Activated CD8-positive, alpha-beta memory T cell treated with anti-CD3 and anti-CD28 coated beads for 36 hours (primary cell): ENCODE data around the gene PHTF2. TPM values are rescaled to one million over a fixed set of nuclear protein-coding genes. Genes with fewer than 3 reads are reported as not detected.
"Not testable (repeated sequence)": the region's sequence is repeated elsewhere in the genome, so short reads cannot be mapped to it uniquely, and the experiment has no call there.

Source experiments
- CTCF ChIA-PET: fragments of 350-600 bp; sonication (Branson Sonifier 250); formaldehyde crosslinking; loops from one replicate; lab custom pipeline; 2021; ENCODE audit warnings: antibody characterized with exemption; lab: Charles Lee
- POLR2A ChIA-PET: fragments of 350-600 bp; sonication (Branson Sonifier 250); formaldehyde crosslinking; loops from one replicate; lab custom pipeline; 2021; ENCODE audit warnings: antibody characterized with exemption; lab: Charles Lee
- total RNA-seq, 2 experiments: library from RNA; stranded (reverse); gene quantifications; one replicate each; pipeline ENCODE4 v1.2.3, GENCODE V29; 2021

The PHTF2 gene
- total RNA-seq, 2 experiments from 2014 or later, result 39.4 to 46.0 TPM

DNA sequence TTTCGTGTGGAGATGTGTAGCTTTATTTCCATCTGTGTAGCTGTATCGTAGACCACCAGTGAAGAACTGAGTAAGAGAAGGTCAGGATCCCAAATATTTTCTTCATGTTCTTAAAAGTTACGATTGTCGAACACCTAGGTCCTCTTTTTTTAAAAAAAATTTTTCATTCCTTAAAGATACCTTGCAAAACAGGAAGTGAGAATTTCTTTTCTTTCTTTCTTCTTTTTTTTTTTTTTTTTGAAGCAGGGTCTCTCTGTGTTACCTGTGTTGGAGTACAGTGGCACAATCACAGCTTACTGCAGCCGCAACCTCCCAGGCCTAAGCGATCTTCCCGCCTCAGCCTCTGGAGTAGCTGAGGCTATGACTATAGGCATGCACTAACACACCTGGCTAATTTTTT is 60.8 kb downstream of the PHTF2 start:
- POLR2A ChIA-PET, result no interaction called here
- CTCF ChIA-PET, result no interaction called here

DNA sequence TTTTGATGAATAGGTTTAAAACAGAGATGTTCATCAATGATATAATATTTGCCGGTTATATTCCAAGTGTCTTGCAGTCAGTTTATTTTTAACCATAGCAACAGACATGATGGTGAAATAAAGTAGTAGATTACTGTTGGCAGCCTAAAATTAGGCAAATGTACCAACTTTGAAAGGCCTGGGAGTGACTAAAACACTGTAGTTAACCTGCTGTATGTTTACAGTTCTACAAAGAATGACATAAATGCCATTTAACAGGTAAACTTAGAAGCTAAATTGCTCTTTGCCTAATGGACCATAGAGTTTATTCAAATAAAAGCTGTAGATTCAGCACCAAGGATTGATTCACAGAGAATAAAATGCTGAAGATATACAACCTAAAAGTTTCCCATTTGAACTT is 64.1 kb downstream of the PHTF2 start:
- POLR2A ChIA-PET, result no interaction called here
- CTCF ChIA-PET, result no interaction called here

DNA sequence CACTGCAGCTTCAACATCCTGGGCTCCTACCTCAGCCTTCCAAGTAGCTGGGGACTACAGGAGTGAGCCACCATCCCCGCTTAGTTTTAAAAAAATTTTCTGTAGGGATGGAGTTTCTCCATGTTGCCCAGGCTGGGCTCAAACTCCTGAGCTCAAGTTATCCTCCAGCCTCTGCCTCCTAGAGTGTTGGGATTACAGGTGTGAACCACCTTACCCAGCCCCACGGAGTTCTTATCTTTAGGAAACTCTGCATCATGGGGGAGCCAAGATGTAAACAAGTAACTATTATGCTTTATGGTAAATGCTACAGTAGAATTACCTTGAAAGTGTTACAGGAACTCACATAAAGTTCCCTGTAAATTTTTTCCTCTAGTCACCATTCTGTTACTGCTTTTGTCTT is 65.3 kb downstream of the PHTF2 start:
- ChIA-PET CTCF (no interaction called here), POLR2A (no interaction called here)

DNA sequence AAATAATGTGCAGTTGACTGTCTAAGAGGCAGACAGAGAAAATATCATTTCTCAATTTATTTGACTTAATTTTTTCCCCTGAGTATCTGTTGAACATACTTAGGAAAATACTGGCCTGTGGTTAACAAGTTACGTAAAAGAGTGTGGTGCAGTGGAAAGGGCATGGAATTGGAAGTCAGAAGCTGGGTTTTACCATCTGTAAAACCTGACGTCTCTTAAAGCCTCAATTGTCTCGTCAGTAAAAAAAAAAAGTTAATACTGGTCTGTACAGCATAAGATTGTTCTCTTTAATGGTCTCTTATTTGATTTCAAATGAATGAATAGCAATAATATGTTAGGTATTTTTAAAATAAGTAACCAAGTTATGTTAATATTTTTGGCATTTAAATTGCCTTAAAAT is 67.8 kb downstream of the PHTF2 start:
- ChIA-PET POLR2A (no interaction called here), CTCF (interaction anchor here (0.5 kb wide), 1 partner anchor 220 kb away, joined by 3 read pairs; no protein-coding TSS in a partner anchor)

DNA sequence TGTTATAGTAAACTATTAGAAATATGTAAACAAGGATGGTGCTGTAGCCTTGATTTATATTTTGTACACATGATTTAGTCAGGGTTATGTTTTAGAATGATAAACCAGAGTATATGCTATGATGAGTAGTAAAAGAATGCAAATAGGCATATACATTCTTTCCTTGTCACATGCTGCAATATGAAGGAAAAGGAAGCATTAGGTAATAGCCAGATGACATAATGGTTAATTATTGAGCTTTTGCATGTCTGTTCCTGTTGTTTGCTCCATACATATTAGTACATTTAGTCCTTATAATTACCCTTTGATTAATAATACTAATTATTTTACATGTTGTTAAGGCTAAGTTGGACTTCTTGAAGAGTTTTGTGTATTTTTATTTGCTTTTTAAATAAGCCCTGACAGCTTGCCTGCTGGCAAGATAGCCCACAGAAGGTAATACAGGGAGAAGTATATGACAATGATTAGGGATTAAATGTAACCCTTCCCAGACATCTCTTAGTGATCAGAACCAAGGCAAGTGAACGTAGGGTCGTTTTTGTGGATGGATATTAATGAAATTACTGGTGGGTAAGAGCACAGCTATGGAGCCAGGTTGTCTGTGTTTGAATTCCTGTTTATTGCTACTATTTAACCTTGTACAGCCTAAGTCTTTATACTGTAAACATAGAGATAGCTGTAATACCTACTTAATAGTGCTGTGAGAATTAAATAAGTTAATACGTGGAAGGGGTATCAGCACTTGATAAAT is 68.4 kb downstream of the PHTF2 start:
- POLR2A ChIA-PET, result interaction anchor here (0.6 kb wide), 1 partner anchor 82 kb away, joined by 3 read pairs; no protein-coding TSS in a partner anchor
- CTCF ChIA-PET, result interaction anchor here (0.5 kb wide), 2 partner anchors 106 to 221 kb away, joined by 3 read pairs; no protein-coding TSS in a partner anchor

DNA sequence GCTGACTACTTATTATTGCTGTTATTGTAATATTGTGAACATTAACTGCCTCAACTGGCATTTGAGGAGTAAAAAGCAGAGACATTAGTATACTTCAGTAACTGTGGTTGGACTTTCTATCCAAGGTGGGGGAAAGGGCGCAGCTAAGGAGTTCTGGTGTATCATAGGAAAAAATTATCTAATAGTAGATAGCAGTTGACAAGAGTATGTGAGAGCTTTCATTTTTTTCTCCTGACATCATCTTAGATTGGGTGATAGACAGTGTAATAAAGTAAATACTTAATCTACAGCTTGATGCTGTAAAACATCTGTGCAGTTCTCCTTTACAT is 68.9 kb downstream of the PHTF2 start:
- ChIA-PET CTCF (no interaction called here), POLR2A (interaction anchor here (0.6 kb wide), 1 partner anchor 81 kb away, joined by 3 read pairs; no protein-coding TSS in a partner anchor)

DNA sequence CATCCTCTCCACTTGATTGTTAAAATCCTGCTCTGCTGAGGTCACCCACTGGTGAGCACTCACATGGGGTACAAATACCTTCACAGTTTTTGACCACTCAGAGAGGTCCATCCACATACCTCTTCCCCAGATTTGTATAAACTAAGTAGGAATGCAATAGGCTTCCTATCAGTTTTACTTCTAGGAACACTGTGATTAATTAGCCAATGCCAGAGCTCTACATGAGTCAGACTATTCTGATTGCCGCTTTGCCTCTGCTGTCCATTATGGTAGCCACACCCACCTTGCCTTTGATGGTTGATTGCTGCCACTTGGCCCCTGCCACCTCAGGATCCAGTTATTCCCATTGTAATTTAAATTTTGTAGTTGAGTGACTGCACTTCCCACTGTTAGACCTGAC is 73.7 kb downstream of the PHTF2 start:
- POLR2A ChIA-PET, CTCF ChIA-PET: not testable (repeated sequence)

DNA sequence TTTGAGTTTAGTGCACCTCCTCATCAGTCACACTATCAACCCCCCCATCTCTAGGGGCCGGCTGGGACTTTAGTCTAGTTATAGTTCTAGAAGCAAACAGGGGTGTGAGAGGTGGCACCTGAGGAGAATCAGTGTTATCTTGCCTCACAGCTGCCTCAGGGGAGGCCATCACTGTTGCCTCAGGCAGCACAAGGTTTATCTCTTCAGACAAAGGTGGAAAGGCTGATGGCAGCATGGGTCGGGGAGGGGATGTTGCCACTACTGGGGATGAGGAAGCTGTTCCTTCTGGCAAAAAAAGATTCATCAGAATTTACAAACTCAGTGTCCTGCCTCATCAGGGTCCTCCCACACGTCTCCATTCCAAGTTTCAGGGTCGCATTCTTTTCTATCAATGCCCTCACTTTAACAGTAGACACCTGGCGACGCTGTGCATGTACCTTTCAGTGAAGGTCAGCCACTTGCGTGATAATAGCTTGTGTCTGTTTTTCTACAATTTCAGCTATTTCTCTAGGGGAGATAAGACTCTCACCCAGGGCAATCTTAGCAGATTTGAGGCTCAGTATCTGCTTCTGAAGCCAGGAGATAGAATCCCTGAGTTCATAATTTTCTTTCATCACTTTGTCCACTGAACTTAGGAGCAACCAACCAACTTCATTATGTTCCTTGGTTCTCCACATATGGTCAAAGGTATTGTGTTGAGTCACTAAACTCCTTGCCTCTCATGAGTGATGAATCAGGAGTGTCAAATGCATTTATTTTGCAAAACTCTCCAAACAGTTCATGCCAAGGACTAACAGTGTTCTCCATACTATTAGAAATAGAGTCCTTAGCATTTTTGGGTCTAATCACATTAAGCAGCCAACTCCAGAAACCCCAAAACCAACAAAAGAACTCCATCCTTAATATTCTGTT is 75.1 kb downstream of the PHTF2 start:
- CTCF ChIA-PET, result not testable (repeated sequence)

DNA sequence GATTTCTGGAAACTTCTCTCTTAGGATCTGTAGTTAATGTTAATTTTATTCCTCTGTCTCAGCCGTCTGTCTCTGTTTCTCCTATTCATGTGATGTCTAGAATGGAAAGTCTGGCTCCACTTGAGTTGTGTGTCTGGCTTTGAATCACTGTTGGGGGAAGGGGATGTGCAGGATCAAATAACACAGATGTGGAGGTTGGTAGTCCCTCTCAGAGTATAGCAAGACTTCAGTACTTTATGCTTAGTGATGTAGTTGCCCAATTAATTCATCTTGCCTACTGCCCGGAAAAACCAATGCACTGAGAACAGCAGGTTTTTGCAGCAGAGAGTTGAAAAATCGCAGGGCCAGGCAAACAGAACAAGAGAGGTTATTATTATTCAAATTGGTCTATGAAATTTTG is 79.2 kb downstream of the PHTF2 start:
- CTCF ChIA-PET, result no interaction called here
- POLR2A ChIA-PET, result no interaction called here

More for the DNA sequence above, 75.1 kb downstream of the PHTF2 start:
- POLR2A ChIA-PET, result not testable (repeated sequence)

DNA sequence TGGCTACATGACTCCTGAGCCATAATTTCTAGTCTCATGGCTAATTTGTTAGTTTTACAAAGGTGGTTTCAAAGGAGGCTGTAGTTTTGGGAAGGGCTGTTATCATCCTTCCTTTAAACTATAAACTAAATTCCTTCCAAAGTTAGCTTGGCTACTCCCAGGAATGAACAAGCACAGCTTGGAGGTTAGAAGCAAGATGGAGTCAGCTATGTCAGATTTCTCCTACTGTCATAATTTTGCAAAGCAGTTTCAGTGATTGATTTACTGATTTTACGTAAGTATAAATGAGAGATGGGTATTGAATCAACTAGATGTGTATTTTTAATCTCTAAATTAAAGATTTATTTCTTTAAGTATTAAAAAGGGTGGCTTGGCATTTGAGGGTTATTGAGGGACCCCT is 79.9 kb downstream of the PHTF2 start:
- POLR2A ChIA-PET, result no interaction called here
- CTCF ChIA-PET, result interaction anchor here (0.6 kb wide), 1 partner anchor 56 kb away, joined by 3 read pairs; no protein-coding TSS in a partner anchor

DNA sequence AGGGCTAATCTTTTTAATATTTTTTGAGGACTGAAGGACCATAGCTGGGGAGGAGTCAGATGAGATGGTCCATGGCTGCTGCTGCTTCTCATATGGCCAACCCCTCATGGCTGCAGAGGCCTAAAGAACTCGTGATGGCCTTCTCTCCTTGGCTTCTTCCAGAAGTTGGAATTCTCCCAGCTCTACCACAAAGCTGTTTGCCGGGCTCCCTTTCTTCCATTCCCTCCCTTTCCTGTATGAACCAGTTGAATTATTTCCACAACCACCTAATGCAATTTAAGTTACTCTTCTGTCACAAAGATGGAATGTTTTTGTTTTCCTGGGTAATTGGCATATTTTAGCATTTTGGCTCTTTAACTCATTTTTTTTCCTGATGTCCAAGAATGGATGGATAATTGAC is 80.7 kb downstream of the PHTF2 start:
- ChIA-PET POLR2A (no interaction called here), CTCF (interaction anchor here (0.6 kb wide), 1 partner anchor 55 kb away, joined by 3 read pairs; no protein-coding TSS in a partner anchor)

DNA sequence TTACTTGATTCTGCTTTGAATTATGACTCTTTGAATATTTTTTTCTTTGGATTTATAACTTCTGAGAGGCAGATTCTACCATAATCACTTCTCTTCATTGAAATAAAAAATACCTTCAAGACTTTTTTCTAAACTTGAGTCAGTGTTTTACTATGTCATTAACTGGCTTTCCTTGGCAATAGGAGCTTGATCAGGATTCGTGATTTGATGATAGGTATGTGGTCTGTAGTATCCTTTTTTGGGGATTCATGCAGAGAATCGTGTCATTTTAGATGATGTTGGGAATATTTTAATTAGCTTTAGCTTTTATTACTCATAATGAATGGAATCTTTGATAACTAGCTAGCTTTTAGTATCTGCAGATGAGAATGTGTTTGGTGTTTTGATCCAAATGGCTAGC is 83.3 kb downstream of the PHTF2 start:
- ChIA-PET POLR2A (no interaction called here), CTCF (no interaction called here)

DNA sequence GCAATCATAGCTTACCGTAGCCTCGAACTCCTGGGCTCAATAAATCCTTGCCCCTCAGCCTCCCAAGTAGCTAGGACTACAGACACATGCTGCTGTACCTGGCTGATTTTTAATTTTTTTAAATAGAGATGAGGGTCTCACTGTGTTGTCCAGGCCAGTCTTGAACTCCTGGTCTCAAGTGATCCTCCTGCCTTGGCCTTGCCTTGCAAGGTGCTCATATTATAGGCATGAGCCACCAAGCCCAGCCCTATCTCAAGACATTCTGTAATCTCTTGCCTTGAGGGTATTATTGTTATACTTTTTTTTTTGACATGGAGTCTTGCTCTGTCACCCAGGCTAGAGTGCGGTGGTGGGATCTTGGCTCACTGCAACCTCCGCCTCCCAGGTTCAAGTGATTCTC is 86.6 kb downstream of the PHTF2 start:
- CTCF ChIA-PET, result no interaction called here
- POLR2A ChIA-PET, result no interaction called here

DNA sequence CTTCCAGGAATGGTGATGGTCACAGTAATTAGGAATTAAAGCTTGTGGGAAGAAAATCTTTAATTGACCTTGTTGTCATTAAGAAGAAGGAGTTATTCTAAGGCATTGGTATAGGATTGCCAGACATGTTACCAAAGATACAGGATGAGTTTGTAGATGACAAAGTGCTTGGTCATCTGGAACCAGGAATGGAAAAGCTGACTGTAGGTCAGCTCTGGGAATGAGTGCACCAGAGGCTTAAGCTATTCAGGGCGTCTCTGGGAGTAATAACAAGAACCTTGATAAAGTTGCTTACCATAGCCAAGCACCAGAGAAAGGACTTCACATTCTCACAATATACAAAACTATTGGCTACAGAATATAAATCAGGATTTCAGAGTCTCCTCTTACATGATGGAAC is 89.0 kb downstream of the PHTF2 start:
- ChIA-PET POLR2A (no interaction called here), CTCF (no interaction called here)

DNA sequence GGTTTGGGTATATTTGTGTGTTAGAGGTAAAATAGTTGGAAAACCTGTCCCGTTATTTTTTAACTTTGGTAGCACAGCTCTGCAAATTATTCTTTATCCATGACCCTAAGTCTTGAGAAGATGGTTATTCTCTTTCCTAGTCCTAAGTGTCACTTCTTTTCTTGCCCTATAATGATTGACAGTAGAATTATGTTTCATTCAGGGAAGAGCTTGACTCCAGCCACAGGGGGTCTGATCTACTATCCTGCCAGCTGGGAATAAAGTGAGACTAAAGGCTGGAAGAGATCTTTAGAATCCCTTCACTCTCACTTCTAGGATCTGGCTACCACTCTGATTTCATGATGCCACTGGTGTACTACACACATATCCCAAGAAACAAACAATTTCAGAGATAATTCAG is 90.4 kb downstream of the PHTF2 start:
- CTCF ChIA-PET, result no interaction called here
- POLR2A ChIA-PET, result no interaction called here

DNA sequence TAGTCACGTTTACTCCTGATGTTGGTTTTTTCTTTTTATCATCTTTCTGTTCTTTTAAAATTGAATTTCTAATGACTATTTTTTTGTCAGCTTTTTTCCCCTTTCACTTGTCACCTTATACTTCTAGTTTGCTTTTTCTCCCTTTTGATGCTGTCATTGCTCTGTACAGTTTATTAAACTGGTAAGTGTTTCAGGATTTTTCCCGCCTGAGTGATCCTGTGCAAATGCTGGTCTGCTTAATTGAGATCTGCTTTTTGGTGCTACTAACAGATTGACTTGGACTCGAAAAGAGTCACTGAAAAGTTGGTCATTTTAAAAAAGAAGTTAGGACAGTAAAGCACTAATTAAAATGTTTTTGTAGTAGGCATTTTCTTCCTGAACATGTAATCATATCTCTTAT is 95.2 kb downstream of the PHTF2 start:
- POLR2A ChIA-PET, result no interaction called here
- CTCF ChIA-PET, result no interaction called here

DNA sequence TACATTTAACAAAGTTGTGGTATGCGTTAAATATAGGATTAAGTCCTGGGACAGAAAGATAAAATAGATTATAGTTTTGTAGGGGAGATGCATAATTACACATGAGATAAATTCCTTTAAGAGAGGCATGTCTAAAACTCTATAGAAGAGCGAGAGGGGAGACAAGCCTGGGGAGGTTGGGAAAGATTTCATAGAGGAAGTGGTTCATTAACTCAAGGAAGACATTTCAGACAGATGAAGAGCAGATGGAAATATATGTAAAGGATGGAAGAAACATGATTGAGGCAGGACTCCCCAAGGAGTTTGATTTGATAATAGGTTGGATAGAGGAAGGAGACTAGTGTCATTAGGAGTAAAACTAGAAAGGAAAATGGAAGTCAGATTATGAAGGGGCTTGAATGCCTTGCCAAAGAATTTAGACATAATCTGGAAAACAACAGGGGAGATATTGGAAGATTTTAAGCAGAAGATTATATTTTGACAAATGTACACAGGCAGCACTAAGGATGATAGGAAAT is 96.1 kb downstream of the PHTF2 start:
- CTCF ChIA-PET, result no interaction called here
- POLR2A ChIA-PET, result no interaction called here

DNA sequence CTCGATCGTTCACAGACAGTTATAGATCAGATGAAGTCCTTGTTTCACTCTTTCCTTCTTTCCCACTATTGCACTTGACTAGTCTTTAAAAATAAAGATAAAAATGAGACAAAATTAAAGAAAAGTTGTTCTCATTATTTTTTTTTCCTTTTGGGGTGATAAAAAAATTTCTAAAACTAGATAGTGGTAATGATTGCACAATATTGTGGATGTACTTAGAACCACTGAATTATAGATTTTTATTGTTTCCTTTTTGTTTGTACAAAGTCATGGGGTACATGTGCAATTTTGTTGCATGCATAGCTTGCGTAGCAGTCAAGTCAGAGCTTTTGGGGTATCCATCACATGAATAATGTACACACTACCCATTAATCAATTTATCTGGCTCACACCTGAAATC is 97.3 kb downstream of the PHTF2 start:
- ChIA-PET CTCF (no interaction called here), POLR2A (no interaction called here)

DNA sequence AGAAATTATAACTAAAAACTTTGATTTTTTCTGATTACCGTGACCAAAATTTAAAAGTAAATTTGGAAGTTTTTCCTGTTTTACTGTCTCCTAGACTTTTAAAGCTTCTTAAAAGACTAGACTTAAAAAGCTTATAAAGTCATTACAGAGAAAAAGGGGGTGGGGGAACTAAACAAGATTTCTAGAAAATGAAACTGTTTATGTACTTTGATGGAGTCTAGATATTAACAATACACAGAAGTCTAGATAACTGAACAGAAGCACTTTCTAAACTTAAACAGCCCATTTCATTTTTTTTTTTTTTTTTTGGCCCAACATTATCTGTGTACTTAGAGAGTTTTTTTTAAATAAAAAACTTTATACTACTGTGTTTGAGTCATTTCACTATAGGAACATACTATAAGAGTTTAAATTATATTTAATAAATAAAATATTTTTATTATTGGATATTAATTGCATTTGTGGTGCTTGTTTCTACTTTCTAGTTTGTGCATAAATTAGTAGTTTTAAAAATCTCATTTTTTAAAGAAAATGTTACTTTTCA is 98.5 kb downstream of the PHTF2 start:
- POLR2A ChIA-PET, result no interaction called here
- CTCF ChIA-PET, result no interaction called here

DNA sequence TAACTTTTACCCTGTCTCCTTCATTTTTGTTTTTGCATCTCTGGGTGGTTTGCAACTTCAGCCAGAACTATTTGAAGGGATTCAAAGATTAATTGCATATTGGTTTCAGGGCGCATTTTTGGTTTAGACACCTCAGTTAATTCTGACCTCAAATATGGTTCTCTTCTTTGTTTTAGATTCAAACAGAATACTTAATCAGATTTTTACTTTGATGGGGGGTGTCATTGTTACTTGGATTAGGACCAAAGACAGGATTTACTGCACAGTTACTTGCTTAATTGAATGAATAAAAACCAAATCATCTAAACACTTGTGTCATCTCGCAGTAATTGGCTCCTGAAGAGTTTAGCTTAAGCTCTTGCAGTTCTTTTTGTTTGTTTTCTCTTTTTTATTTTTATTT is 100.9 kb downstream of the PHTF2 start:
- ChIA-PET POLR2A (no interaction called here), CTCF (no interaction called here)
